IPS DF 6.9 (cell line): ENCODE results near the gene DPY19L3.

Experiments
- DNase-seq: peaks from one replicate; pipeline ENCODE4 v3.0.0-alpha.2; 2013; ENCODE audit warnings: low read depth, low spot score
- H3K27ac ChIP-seq: one replicate; pipeline ENCODE4 v1.5.1; 2013; ENCODE audit warnings: low read length, control low read depth
- H3K27me3 ChIP-seq: 2 replicates; pipeline ENCODE4 v1.6.1; 2013; ENCODE audit warnings: mild to moderate bottlenecking, low read length; ENCODE audit not compliant: control insufficient read depth, insufficient read depth
- H3K36me3 ChIP-seq: 2 replicates; pipeline ENCODE4 v1.6.1; 2013; ENCODE audit warnings: low read length; ENCODE audit not compliant: control insufficient read depth, insufficient read depth
- H3K4me1 ChIP-seq: 2 replicates; pipeline ENCODE4 v1.6.1; 2013; ENCODE audit warnings: low read length; ENCODE audit not compliant: control insufficient read depth, insufficient read depth
- H3K4me3 ChIP-seq: 2 replicates; pipeline ENCODE4 v1.5.1; 2013; ENCODE audit warnings: mild to moderate bottlenecking, low read length
- H3K9me3 ChIP-seq: 2 replicates; pipeline ENCODE4 v1.6.1; 2013; ENCODE audit warnings: low read length, inconsistent platforms; ENCODE audit not compliant: control insufficient read depth, insufficient read depth
- WGBS: extraction: QIAGEN DNeasy Blood & Tissue Kit; methylation state at CpG from one replicate; pipeline ENCODE4 v1.1.7; 2013; ENCODE audit warnings: mixed read lengths, missing lambda C conversion rate; ENCODE audit not compliant: insufficient read length, insufficient coverage; 5-methylcytosine and 5-hydroxymethylcytosine counted together

Gene DPY19L3

GRCh38 chr19:32405431-32406160 lies at the start of gene DPY19L3:
TSS of gene DPY19L3 (plus strand) at chr19:32405770. CDS start at chr19:32408254, 2,484 bp downstream.
- Histone ChIP-seq H3K27me3 (no peaks in the 10 kb centered on the region), H3K27ac (no peak within 1 kb of the TSS), H3K9me3 (no peaks in the 10 kb centered on the region), H3K4me1 (peaks cover 2% of the 10 kb centered on the region; the same call in 1 of the 2 replicates), H3K36me3 (peaks cover 4% of the 10 kb centered on the region; the same call in 1 of the 2 replicates), H3K4me3 (peak within 1 kb of the TSS; percentile 91)
- no CpG with 5 or more reads among the region's 104 CpGs for WGBS
- DNase-seq, result peak; percentile 79

GRCh38 chr19:32357720-32358119 lies 47.9 kb upstream of the DPY19L3 start:
- no peak for DNase-seq
- Histone ChIP-seq H3K36me3 (peaks cover 19% of the 10 kb centered on the region), H3K9me3 (no peaks in the 10 kb centered on the region), H3K27ac (no peak overlapping the region), H3K4me1 (no peaks in the 10 kb centered on the region), H3K4me3 (no peak overlapping the region), H3K27me3 (no peaks in the 10 kb centered on the region)
- no CpG with 5 or more reads among the region's 2 CpGs for WGBS

- no peaks in the 10 kb centered on the region for H3K9me3 ChIP-seq
- H3K4me1 ChIP-seq, result no peaks in the 10 kb centered on the region
- peaks cover 14% of the 10 kb centered on the region for H3K36me3 ChIP-seq
- DNase-seq, result no peak
- H3K27ac ChIP-seq, result no peak overlapping the region
- no peaks in the 10 kb centered on the region for H3K27me3 ChIP-seq
- WGBS, result no CpG with 5 or more reads among the region's 5 CpGs
- H3K4me3 ChIP-seq, result no peak overlapping the region
Measured at GRCh38 chr19:32358321-32358720, 47.2 kb upstream of the DPY19L3 start.

- H3K4me3 ChIP-seq, result no peak overlapping the region
- H3K9me3 ChIP-seq, result no peaks in the 10 kb centered on the region
- no peaks in the 10 kb centered on the region for H3K4me1 ChIP-seq
- H3K27ac ChIP-seq, result no peak overlapping the region
- H3K27me3 ChIP-seq, result no peaks in the 10 kb centered on the region
- WGBS, result no CpG with 5 or more reads among the region's 9 CpGs
- DNase-seq, result no peak
- peaks cover 2% of the 10 kb centered on the region for H3K36me3 ChIP-seq
Measured at GRCh38 chr19:32359581-32359980, 46.0 kb upstream of the DPY19L3 start.

GRCh38 chr19:32361574-32362317 lies 43.8 kb upstream of the DPY19L3 start:
- no peaks in the 10 kb centered on the region; the same call in 1 of the 2 replicates for H3K36me3 ChIP-seq
- no CpG with 5 or more reads among the region's 9 CpGs for WGBS
- H3K4me1 ChIP-seq, result no peaks in the 10 kb centered on the region
- no peaks in the 10 kb centered on the region for H3K9me3 ChIP-seq
- H3K27ac ChIP-seq, result no peak overlapping the region
- DNase-seq, result no peak
- H3K4me3 ChIP-seq, result no peak overlapping the region
- no peaks in the 10 kb centered on the region for H3K27me3 ChIP-seq

- no peak overlapping the region for H3K4me3 ChIP-seq
- no peak for DNase-seq
- no peaks in the 10 kb centered on the region for H3K9me3 ChIP-seq
- H3K27ac ChIP-seq, result no peak overlapping the region
- H3K36me3 ChIP-seq, result no peaks in the 10 kb centered on the region; the same call in 1 of the 2 replicates
- H3K27me3 ChIP-seq, result no peaks in the 10 kb centered on the region
- H3K4me1 ChIP-seq, result no peaks in the 10 kb centered on the region
- no CpG with 5 or more reads among the region's 5 CpGs for WGBS
Measured at GRCh38 chr19:32362318-32362691, 43.3 kb upstream of the DPY19L3 start.

GRCh38 chr19:32363175-32363574 lies 42.4 kb upstream of the DPY19L3 start:
- no peaks in the 10 kb centered on the region for H3K9me3 ChIP-seq
- DNase-seq, result no peak
- no peak overlapping the region for H3K27ac ChIP-seq
- WGBS, result no CpG with 5 or more reads among the region's 3 CpGs
- no peaks in the 10 kb centered on the region for H3K4me1 ChIP-seq
- no peaks in the 10 kb centered on the region for H3K27me3 ChIP-seq
- H3K36me3 ChIP-seq, result no peaks in the 10 kb centered on the region; the same call in 1 of the 2 replicates
- no peak overlapping the region for H3K4me3 ChIP-seq

GRCh38 chr19:32363632-32364031 lies 41.9 kb upstream of the DPY19L3 start:
- Histone ChIP-seq H3K27ac (no peak overlapping the region), H3K4me3 (no peak overlapping the region), H3K4me1 (no peaks in the 10 kb centered on the region), H3K27me3 (no peaks in the 10 kb centered on the region), H3K9me3 (no peaks in the 10 kb centered on the region), H3K36me3 (no peaks in the 10 kb centered on the region; the same call in 1 of the 2 replicates)
- no peak for DNase-seq
- WGBS, result no CpG with 5 or more reads among the region's 3 CpGs

GRCh38 chr19:32364040-32364439 lies 41.5 kb upstream of the DPY19L3 start:
- Histone ChIP-seq H3K4me3 (no peak overlapping the region), H3K9me3 (no peaks in the 10 kb centered on the region), H3K27ac (no peak overlapping the region), H3K36me3 (no peaks in the 10 kb centered on the region; the same call in 1 of the 2 replicates), H3K27me3 (no peaks in the 10 kb centered on the region), H3K4me1 (no peaks in the 10 kb centered on the region)
- no CpG with 5 or more reads among the region's 1 CpG for WGBS
- no peak for DNase-seq

- Histone ChIP-seq H3K27ac (no peak overlapping the region), H3K9me3 (no peaks in the 10 kb centered on the region), H3K4me1 (no peaks in the 10 kb centered on the region), H3K4me3 (no peak overlapping the region), H3K27me3 (no peaks in the 10 kb centered on the region), H3K36me3 (peaks cover 2% of the 10 kb centered on the region; the same call in 1 of the 2 replicates)
- WGBS, result no CpG with 5 or more reads among the region's 6 CpGs
- no peak for DNase-seq
Measured at GRCh38 chr19:32367063-32367462, 38.5 kb upstream of the DPY19L3 start.
